COLO829 (cell line): ENCODE measurements around the gene TCERG1L.
"Not testable (repeated sequence)": the region's sequence is repeated elsewhere in the genome, so short reads cannot be mapped to it uniquely, and the experiment has no call there.

Experiments
- DNase-seq: peaks from one replicate; pipeline ENCODE4 v3.0.0; 2012; ENCODE audit warnings: low spot score

TCERG1L gene

DNA sequence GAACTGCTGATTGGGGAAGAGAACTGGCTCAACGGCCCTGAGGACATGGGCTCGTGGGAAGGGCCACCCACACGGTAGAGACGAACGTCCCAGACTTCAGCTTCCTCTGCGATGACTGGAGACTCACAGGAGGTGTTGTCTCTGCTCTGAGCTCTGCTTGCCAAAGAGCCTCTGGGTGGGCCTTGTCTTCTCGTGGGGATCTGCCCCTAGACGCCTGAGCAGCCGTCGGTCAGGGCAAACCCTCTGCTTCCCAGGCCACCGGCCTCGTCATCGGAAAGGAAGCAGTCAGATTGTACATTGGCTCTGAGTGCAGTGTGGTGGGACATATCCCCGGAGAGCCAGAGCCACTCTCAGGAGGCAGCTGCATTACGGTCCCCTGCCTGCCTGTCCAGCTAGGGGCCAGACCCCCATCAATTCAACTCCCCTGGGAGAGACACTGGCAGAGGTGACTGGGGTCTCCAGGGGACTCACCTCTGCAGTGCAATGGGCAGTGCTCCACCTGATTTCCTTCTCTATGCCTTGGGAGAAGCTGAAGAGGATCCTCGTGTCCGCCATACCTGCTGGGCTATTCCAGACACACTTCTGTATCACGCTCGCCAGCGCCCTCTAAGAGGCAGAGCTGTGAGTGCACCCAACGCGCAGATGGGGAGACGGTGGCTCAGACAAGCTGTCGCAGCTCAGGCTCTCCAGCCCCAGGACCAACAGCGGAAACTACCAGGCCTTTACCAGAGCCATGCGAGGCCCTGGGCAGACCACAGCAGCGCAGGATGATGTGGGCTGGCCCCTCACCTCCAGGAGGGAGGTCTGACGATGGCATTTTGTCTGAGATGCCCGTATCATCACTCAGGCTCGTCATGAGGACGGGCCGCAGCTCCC is 227.4 kb downstream of the TCERG1L start:
- DNase-seq = no peak

DNA sequence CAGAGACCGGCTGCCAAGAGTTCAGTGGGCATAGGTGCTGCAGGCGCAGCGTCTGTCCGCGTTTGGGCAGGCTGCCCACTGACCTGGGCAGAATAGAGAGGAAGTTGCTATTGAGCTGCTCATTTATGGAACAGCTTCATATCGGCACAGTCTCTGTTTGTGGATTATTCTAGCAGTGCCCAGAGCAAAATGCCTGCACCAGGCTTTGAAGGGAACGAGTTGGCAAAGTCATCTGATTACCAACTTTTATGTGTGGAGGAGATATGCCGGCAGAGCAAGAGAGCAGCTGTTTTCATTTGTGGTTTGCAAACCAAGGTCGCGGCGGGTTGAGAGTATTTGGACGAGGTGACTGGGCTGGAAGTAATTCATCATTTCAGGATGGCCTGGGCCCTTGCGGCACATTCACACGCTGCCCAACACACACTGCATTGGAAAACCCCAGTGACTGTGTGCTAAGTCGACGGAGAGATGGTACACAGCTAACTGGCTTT is 228.5 kb downstream of the TCERG1L start:
- DNase-seq = no peak

DNA sequence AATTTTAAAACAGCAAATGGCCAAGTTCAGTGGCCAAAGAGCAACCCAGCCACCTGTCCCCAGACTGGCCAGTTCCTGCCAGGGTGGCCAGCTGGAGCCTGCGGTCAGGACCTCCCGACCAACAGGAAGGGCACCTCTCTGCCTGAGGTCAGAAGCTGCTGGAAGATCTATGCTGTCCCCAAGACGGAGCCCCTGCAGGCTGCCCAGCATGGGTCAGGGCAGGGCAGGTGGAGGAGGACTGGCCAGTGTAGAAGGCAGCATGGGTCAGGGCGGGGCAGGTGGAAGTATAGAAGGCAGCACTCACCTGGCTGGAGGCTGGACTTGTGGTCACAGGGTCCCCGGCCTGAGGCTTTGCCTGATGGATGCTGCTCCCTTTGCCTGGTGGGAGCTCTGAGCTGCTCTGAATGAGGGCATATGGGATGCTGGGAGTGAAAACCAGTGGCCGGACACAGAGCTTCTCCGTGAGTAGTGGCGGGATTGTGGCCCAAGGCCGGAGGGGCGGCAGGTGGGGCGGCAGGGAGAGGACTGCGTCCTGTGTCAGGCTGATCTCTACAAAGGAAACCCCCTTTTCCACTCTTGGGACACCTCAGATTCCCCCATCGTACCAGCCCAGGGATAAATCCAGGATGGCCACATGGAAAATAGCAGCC is 229.2 kb downstream of the TCERG1L start:
- DNase-seq = no peak

DNA sequence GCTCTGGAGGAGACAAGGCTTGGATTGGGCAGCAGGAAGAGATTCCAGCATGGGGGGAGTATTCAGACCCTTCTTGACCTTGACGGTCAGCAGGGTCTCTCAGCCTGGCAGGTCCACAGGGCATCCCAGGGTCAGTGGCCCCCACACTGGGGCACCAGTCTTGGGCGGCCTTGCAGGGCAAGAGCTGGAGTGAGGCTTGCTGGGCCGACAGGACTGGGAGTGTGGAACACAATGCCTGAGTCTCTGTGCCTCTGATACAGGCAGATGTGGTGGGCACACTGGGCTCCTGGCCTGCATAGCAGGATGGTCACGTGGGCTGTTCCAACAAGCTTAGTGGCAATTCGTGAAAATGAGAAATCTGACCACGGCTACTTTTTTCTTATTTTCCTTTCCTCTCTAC is 229.7 kb downstream of the TCERG1L start:
- DNase-seq = no peak

DNA sequence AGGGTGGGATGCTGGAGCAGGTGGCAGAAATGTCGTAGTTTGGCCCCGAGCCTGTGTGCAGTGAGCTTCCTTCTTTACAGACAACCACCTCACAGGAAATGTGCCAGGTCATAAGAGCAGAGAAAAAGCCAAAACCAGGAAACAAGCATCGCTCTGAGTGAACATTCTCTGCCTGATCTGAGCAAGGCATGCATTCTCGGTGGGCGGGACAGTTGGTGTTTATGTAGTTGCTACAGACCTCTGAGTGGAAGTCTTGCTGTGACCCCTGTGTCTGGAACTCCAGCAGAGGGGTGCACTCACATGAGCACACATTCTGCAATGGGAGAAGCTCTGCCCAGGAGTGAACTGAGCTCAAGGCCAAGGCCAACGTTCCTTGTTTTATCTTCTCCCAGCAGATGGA is 230.1 kb downstream of the TCERG1L start:
- no peak for DNase-seq

DNA sequence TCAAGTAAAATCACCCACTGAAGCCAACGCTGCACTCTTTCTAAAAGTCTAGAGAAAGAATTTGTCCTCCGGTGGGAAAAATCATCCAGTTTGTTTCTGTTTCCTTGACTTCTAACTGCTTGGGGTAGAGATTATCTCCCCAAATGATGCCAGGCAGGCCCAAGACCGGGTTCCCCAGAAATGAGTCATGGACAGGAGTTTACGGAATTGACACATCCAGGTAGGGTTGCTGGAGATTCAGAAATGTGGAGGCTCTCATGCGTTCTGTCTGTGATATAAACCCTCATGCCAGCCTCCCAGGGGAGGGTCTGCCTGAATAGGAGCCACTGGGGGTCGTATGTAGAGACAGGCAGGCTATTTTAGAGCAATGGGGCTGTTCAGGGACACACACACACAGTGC is 230.9 kb downstream of the TCERG1L start:
- DNase-seq = no peak

DNA sequence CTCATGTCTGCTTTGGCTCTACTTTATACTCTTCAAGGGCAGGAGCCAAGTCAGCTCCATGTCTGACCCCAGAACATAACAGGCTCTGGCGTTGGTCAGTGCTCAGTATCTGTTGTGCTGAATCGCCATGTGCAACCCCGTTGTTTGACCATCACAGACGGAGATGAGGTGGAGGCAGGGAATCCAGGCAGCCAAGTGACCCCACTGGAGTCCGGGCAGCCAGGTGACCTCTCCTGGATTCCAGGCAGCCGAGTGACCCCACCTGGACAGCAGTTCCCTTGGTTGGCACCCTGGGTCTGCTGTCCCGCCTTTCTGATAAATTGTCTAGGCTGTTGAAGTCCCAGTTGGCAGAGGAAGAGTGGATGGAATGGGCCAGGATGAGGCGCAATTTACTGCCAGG is 232.2 kb downstream of the TCERG1L start:
- no peak for DNase-seq

DNA sequence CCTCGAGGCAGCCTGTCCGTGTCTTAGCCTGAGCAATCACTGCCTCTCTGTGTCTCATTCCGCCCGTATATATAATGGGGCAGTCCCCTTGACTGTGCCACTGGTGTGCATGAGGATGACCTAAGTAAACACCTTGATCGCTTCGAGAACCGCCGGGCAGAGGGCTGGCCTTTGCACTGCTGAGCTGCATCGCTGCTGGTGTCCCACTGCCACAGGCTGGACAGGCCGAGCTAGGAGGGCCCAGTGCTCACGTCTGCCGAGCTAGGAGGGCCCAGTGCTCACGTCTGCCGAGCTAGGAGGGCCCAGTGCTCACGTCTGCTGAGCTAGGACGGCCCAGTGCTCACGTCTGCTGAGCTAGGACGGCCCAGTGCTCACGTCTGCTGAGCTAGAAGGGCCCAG is 232.6 kb downstream of the TCERG1L start:
- not testable (repeated sequence) for DNase-seq

DNA sequence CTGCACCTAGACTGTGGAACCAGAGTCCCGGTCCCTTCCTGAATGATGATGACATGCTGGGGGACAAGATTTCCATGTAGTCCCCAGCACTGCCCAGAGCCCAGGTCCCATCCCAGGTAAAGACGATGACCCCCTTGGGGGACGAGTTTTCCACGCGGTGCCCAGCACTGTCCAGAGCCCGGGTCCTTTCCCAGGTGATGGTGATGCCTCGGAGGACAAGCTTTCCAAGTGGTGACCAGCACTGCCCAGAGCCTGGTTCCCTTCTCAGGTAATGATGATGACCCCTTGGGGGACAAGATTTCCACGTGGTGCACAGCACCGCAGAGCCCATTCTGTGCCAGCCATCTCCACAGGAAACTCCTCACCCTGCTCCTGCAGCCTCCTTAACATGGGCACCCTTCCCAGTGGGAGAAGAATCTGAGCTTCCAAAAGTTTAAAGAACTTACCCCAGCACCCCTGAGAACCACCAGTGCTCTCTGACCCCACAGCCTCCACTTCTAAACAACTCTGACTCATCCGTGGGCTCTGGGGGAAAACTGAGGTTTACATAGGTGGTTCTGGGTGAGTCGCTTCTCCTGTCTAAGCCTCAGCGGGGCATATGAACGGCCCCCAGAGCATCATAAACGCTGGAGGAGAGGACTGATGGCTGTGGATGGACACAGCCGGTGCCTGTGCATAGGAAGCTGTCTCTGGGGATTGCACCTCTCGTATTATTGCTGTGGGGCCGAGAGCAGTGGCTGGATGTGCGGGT is 233.2 kb downstream of the TCERG1L start:
- DNase-seq = no peak

DNA sequence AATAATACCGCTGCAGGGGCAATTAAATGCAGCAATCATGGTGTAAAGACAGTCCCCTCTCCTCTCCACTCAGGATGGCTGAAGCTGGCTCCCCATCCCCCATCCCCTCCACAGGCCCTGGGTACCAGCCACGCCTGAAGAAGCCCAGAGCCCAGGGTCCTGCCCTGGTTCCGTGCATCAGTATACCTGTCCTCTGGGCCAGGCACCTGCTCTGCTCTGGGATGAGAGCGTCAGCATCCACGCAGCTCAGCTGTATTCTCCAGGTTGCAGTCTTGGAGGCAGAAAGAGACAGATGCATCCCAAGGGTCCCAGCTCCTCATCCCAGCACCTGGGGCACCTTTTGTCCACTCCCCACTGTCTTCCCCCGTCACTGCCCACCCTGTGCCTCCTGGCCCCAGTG is 233.8 kb downstream of the TCERG1L start:
- DNase-seq = no peak

DNA sequence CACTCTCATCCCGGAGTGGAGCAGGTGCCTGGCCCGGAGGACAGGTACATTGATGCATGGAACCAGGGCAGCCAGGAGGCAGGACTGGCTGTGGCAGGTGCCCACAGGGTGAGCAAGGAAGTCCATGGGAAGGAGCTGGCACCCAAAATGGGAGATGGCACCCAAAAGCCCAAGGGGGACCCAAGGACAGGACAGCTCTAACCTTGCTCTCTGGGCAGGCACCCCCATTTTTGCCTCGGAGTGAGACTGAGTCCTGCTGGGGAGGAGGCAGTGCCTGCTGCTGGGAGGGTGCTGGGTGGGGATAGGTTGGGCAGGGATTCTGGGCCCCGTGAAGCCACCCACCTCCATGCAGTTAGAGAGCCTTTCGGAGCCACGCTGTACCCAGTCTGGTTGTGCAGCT is 234.5 kb downstream of the TCERG1L start:
- no peak for DNase-seq

DNA sequence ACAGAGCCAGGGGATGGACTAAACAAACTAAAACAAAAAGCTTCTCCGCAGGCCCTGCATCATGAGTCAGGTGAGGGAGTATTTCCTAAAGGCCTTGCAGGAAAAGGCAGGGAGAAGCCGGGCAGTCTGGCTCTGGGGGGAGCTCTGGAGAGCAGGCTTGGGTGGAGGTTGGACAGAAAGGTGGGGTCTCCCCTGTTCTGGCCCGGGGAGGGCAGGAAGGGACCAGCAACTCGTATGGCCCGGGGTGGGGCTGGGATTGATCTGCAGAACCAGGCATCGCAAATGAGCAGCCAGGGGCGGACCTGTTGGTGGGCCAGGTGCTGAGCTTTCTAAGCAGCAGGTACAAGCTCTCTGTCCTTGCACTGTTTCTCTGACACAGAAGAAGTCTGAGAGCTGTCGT is 235.2 kb downstream of the TCERG1L start:
- no peak for DNase-seq

DNA sequence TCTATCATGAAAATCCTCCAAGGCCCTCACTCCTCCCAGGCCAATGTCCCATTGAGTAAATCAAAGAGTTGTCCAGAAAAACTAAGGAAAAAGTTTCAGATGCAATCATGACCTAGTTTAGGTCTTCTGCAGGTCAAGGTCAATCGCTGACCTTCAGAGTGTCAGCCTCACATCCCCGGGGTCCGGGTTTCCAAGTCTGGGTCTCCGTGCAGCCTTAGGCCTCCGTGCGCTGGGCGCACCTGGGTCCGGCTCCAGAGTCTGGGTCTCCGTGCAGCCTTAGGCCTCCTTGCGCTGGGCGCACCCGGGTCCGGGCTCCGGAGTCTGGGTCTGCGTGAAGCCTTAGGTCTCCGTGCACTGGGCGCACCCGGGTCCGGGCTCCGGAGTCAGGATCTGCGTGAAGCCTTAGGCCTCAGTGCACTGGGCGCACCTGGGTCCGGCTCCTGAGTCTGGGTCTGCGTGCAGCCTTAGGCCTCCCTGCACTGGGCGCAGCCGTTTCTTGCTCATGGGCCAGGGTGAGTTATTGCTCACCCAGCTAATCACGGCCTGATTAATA is 236.2 kb downstream of the TCERG1L start:
- no peak for DNase-seq

DNA sequence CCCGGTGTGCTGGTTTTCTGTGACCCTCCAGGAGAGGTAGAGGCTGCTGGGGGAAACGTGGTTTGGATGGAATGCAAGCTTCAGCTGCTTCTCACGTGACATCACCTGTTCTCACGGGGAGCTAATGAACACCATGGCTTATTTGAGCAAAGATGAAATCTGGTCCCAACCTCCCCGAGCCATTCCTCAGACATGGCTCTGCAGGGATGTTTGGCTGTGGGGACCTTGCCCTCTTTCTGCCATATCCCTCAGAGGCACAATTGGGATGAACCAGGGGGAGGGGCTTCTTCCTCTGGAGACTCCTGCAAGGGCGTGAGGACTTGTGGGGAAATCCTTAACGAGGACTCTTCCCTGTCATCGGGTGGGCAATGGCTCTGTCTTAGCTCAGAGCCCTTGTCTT is 236.8 kb downstream of the TCERG1L start:
- DNase-seq = no peak

DNA sequence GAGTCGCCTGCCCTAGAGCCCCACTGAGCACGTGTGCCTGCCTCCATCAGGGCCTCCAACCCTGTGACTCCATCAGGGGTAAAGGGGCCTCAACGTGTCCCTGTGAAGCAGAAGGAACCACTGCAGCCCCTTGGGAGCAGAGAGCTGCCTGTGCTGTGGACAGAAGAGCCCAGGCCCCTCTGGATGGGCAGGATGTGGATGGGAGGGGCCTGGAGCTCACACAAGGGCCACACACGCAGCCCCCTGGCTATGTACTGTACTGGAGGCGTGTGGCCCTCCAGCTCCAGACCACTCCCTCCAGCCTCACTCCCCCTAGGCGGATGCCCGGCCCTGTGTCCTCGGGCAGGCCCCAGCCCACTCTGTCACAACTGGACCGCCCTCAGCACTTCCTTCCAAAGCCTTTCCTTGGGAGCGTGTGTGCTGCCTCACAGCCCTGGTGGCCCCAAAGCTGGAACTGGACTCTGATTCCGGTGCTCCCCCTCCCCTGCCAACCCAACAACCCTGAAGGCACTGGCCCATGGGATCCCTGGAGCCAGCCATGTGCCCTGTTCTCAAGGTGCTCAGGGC is 238.0 kb downstream of the TCERG1L start:
- no peak for DNase-seq

DNA sequence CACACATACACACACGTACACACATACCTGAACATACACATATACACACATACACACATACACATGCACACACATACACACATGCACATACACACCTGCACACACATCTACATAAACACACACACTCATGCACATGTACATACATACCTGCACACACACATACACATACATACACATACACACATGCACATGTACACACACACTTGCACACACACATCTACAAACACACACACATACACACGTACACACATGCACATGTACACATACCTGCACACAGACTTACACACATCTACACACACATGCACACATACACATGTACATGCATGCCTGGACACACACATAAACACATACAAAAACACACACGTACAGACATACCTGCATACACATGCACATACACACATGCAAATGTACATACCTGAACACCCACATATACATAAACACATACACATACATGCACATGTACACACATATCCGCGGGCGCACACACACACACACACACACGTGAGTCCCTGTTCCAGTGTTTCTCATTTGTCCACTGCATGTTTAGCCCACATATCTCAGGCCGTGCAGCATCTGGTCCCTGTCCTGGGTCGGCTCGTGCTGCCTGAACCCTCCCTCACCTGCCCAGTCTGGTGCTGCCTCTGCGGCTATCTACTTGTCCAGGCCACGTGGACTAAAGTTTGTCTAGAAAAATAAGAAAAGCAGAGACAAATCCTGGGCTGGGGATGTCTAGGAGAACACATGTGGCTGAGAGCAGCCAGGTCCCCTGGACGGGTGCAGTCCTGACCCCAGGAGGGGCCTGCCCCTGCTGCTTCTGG is 238.7 kb downstream of the TCERG1L start:
- DNase-seq = no peak

DNA sequence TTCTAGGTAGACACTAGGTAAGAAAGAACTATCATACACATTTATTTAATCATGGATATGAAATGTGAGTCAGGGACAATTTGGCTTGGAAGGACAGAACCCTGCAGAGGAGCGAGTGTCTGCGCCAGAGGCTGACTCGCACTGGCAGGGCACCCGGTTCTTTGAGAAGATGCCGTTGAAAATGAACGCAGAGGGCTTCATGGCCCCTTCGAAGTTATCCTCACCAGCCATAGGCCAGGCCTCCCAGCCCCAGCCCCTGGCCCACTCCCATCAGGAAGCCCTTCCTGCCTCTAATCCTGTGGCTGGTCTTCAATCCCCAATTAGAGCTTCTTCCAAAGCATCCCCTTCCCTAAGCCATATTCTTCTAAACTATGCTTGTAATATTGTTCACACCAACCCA is 239.8 kb downstream of the TCERG1L start:
- no peak for DNase-seq

DNA sequence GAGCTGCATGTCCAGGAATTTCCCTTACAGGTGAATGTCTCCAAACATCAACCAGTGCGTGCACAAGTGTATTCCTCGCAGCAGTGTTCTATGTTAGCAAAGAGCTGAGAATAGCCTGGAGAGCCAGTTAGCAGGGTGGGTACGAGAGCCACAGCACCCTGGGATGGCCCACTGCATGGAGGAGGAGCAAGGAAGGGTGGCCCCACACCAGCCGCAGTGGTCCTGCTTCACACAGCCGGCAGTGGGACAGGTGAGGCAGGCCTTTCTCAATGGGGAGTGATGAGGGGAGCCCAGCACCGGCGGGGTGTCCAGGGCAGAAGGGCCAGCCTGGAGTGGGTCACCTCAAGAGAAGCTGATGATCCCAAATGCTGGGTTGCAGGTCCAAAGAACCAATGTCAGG is 240.7 kb downstream of the TCERG1L start:
- no peak for DNase-seq

DNA sequence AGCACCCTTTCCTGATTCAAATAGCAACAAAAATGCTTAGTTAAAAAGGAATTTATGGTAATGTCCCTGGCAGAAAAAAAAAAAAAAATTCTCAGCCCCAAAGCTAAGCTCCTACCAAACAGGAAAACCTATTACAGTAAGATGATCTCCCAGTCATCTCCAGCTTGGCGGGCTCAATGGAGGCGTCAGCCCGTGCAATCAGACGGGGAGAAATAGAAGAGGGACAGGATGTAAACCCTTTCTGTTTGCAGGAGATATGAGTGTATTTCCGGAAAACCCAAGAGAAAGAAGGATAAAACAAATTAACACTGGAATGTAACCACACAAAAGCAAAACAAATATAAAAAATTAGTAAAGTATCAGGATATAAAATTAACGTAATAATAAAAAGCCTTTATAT is 242.8 kb downstream of the TCERG1L start:
- DNase-seq = no peak

DNA sequence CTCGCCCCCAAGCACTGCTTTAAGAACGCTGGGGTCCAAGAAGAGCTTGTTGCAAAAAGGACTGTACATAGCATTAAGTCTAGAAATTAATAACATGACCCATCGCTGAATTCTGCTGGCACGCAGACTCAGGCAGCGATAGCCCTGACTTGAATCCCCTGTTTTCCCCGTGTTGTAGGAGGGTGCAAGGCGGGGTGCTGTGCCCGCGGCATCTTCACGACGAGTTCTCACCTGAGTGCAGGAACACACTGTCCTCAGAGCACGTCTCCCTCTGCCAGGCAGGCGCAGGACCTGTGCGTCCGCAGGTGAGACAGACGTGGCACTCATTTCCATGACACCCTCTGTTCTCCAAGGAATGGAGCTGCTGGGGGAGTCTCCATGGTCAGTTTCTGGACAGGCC is 243.2 kb downstream of the TCERG1L start:
- DNase-seq = no peak

DNA sequence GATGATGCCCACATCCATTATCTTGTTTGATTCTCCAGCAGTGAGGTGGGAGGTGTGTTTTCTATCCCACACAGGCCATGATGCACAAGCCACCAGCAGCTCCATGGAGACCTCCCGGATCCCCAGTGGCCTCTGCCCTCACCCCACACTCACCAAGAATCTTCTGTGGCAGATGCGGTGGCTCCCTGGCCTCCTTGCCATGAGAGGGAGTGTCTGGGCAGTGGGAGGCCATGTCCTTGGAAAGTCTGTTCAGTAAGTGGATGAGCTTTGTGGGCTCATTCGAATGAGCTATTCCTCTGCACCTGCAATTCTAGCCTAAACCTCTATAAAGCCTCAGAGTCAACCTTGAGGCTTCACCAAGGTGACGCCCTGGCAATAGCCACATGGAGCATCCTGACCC is 243.8 kb downstream of the TCERG1L start:
- no peak for DNase-seq
